SK-N-SH (cell line): ENCODE results near the gene MAP3K5. TPM values are rescaled to one million over a fixed set of nuclear protein-coding genes. Genes with fewer than 3 reads are reported as not detected.

Source experiments
- CTCF ChIA-PET: fragments of 300-600, 350-600 bp; formaldehyde crosslinking; extraction: SDS; loops from one replicate; lab custom pipeline; 2021; lab: Yijun Ruan, JAX
- POLR2A ChIA-PET: fragments of 350-600 bp; sonication (Branson Sonifier 250); formaldehyde crosslinking; extraction: SDS; loops from one replicate; lab custom pipeline; 2020; ENCODE audit warnings: antibody characterized with exemption, inconsistent platforms; lab: Yijun Ruan, JAX
- DNase-seq: peaks from one replicate; pipeline ENCODE4 v3.0.0; 2012
- H2AFZ ChIP-seq: fragments of 200-600 bp; sonication (generic); 2 replicates; pipeline ENCODE4 v1.8.1; 2016; ENCODE audit warnings: antibody characterized with exemption, mild to moderate bottlenecking, low read depth
- H3F3A ChIP-seq: fragments of 200-600 bp; sonication (generic); replicated peaks from 2 replicates; pipeline ENCODE3; 2016; ENCODE audit warnings: antibody characterized with exemption, mild to moderate bottlenecking; ENCODE audit not compliant: insufficient read depth
- H3K27ac ChIP-seq, 2 experiments: fragments of 200-500 bp in 1 of 2; fragments of 200-600 bp in 1 of 2; sonication (Bioruptor generic) in 1 of 2; sonication (generic), shearing (Covaris generic) in 1 of 2; 2 replicates each; pipeline versions ENCODE4 v1.5.1 to v1.6.1; 2014 to 2016; ENCODE audit warnings: low read depth in 2 of 2, inconsistent platforms in 1 of 2, low read length in 1 of 2, mild to moderate bottlenecking in 1 of 2, mixed read lengths in 1 of 2
- H3K27me3 ChIP-seq: fragments of 200-600 bp; sonication (generic), shearing (Covaris generic); 2 replicates; pipeline ENCODE4 v1.6.1; 2016; ENCODE audit warnings: mixed run types; ENCODE audit not compliant: insufficient read depth
- H3K36me3 ChIP-seq, 2 experiments: fragments of 200-500 bp in 1 of 2; fragments of 200-600 bp in 1 of 2; sonication (Bioruptor generic) in 1 of 2; sonication (generic) in 1 of 2; replicated peaks in 1 of 2; 2 replicates each; pipeline versions ENCODE3 to v1.5.1; 2014 to 2016; ENCODE audit warnings: low read length in 1 of 2, mild to moderate bottlenecking in 1 of 2; ENCODE audit not compliant: insufficient read depth in 2 of 2, control insufficient read depth in 1 of 2
- H3K4me1 ChIP-seq, 2 experiments: fragments of 200-500 bp in 1 of 2; fragments of 200-600 bp in 1 of 2; sonication (Bioruptor generic) in 1 of 2; sonication (generic), shearing (Covaris generic) in 1 of 2; 2 replicates each; pipeline versions ENCODE4 v1.5.1 to v1.6.1; 2014 to 2016; ENCODE audit warnings: low read depth in 1 of 2, low read length in 1 of 2, mixed run types in 1 of 2; ENCODE audit not compliant: insufficient read depth in 2 of 2, control insufficient read depth in 1 of 2
- H3K4me2 ChIP-seq: fragments of 200-600 bp; sonication (generic), shearing (Covaris generic); 2 replicates; pipeline ENCODE4 v1.6.1; 2017; ENCODE audit warnings: mixed run types
- H3K4me3 ChIP-seq, 2 experiments: fragments of 200-500 bp in 1 of 2; fragments of 200-600 bp in 1 of 2; sonication (Bioruptor generic) in 1 of 2; sonication (generic), shearing (Covaris generic) in 1 of 2; 2 replicates each; pipeline versions ENCODE4 v1.5.1 to v1.8.1; 2014 to 2016; ENCODE audit warnings: low read depth in 2 of 2, inconsistent platforms in 1 of 2, low read length in 1 of 2, mild to moderate bottlenecking in 1 of 2, mixed read lengths in 1 of 2, moderate library complexity in 1 of 2
- H3K79me2 ChIP-seq: fragments of 200-600 bp; sonication (generic); 2 replicates; pipeline ENCODE4 v1.8.1; 2017; ENCODE audit warnings: mild to moderate bottlenecking; ENCODE audit not compliant: insufficient read depth
- H3K9ac ChIP-seq: fragments of 200-600 bp; sonication (generic); 2 replicates; pipeline ENCODE4 v1.6.1; 2017; ENCODE audit warnings: mixed run types
- H3K9me2 ChIP-seq: fragments of 200-600 bp; sonication (generic); 2 replicates; pipeline ENCODE4 v1.6.1; 2017; ENCODE audit warnings: mixed run types
- H3K9me3 ChIP-seq: fragments of 200-600 bp; sonication (generic); 2 replicates; pipeline ENCODE4 v1.6.1; 2017; ENCODE audit warnings: mixed run types, mild to moderate bottlenecking, moderate library complexity
- H4K20me1 ChIP-seq: fragments of 200-600 bp; sonication (generic); 2 replicates; pipeline ENCODE4 v1.6.1; 2017; ENCODE audit warnings: mild to moderate bottlenecking, mixed run types; ENCODE audit not compliant: insufficient read depth
- CTCF ChIP-seq: fragments of 200-600 bp; sonication (generic); IDR thresholded peaks from 2 replicates; pipeline ENCODE4 v1.6.1; 2017; ENCODE audit warnings: antibody characterized with exemption, mild to moderate bottlenecking, moderate library complexity
- ELF1 ChIP-seq: IDR thresholded peaks from 2 replicates; pipeline ENCODE4 v1.4.0; 2012
- EZH2phosphoT487 ChIP-seq: fragments of 200-600 bp; sonication (generic); IDR thresholded peaks from 2 replicates; pipeline ENCODE4 v1.6.1; 2017; ENCODE audit warnings: low read depth, mixed run types, mild to moderate bottlenecking, antibody characterized with exemption, moderate library complexity, borderline replicate concordance
- FOXJ3 ChIP-seq: sonication (generic); formaldehyde crosslinking; IDR thresholded peaks from 2 replicates; pipeline ENCODE4 v1.5.1; 2020; ENCODE audit warnings: mild to moderate bottlenecking, missing genetic modification reagents
- FOXM1 ChIP-seq: IDR thresholded peaks from 2 replicates; pipeline ENCODE4 v1.4.0; 2012; ENCODE audit warnings: low read depth, mild to moderate bottlenecking
- GABPA ChIP-seq: IDR thresholded peaks from 2 replicates; pipeline ENCODE4 v1.4.0; 2012; ENCODE audit warnings: low read depth, mild to moderate bottlenecking
- MXI1 ChIP-seq: IDR thresholded peaks from 2 replicates; pipeline ENCODE4 v1.6.1; 2012; ENCODE audit warnings: mild to moderate bottlenecking, low read depth, low read length, improper control_type of control experiment
- NFIC ChIP-seq: IDR thresholded peaks from 2 replicates; pipeline ENCODE4 v1.4.0; 2012; ENCODE audit warnings: borderline replicate concordance
- NRF1 ChIP-seq: IDR thresholded peaks from 2 replicates; pipeline ENCODE4 v1.6.1; 2012; ENCODE audit warnings: low read depth, mild to moderate bottlenecking, low read length
- RAD21 ChIP-seq: IDR thresholded peaks from 2 replicates; pipeline ENCODE4 v1.6.1; 2012; ENCODE audit warnings: mild to moderate bottlenecking, low read length
- RFX5 ChIP-seq: IDR thresholded peaks from 2 replicates; pipeline ENCODE4 v1.6.1; 2012; ENCODE audit warnings: mild to moderate bottlenecking, improper control_type of control experiment, low read length
- SMC3 ChIP-seq: IDR thresholded peaks from 2 replicates; pipeline ENCODE4 v1.6.1; 2012; ENCODE audit warnings: low read depth, low read length, improper control_type of control experiment
- YY1 ChIP-seq: IDR thresholded peaks from 2 replicates; pipeline ENCODE4 v1.4.0; 2012; ENCODE audit warnings: low read depth, mild to moderate bottlenecking
- WGBS: methylation state at CpG from one replicate; pipeline ENCODE4 v1.1.6; 2017; ENCODE audit warnings: low lambda C conversion rate; 5-methylcytosine and 5-hydroxymethylcytosine counted together
- polyA plus RNA-seq, 3 experiments: library from polyadenylated mRNA; depleted of rRNA; stranded (reverse); fragments of >200 nt; gene quantifications; 2 replicates each; pipeline ENCODE4 v1.2.3, GENCODE V29; 2012
- TF ChIP-seq, protein P1 (sequence below): IDR thresholded peaks from 2 replicates; pipeline ENCODE4 v1.6.1; 2012; ENCODE audit warnings: mild to moderate bottlenecking, low read depth, low read length, moderate library complexity

Gene MAP3K5
- polyA plus RNA-seq, 1 of the 3 experiments (the other 2 are of a cell fraction) = 1.4 TPM

GRCh38 chr6:136526937-136527336 is 265.3 kb downstream of the MAP3K5 start:
- Histone ChIP-seq H3K27ac (peak overlapping the region in 1 of 2 experiments; percentile 94; a peak in 2 of 4 replicates), H3K4me2 (peak overlapping the region; percentile 44; the same call in 1 of the 2 replicates), H3K9ac (no peak overlapping the region), H3K79me2 (no peaks in the 10 kb centered on the region), H3K4me3 (no peak overlapping the region; a peak in 1 of 4 replicates), H3K4me1 (peaks cover 0 to 32% of the 10 kb centered on the region in 2 experiments; a peak in 2 of 4 replicates), H3K9me3 (no peaks in the 10 kb centered on the region), H2AFZ (no peak overlapping the region), H3K36me3 (no peaks in the 10 kb centered on the region), H3K9me2 (no peaks in the 10 kb centered on the region), H3K27me3 (no peaks in the 10 kb centered on the region), H3F3A (no peaks in the 10 kb centered on the region), H4K20me1 (no peaks in the 10 kb centered on the region)
- 64% methylated on average over 4 of the region's 4 CpGs for WGBS
- ChIA-PET POLR2A (interaction anchor here (1.3 to 1.5 kb wide), 3 partner anchors 17 to 239 kb away, joined by 3 to 7 read pairs (median 4); no protein-coding TSS in a partner anchor), CTCF (interaction anchor here (0.8 to 5.9 kb wide), 7 partner anchors 11 to 100 kb away, joined by 3 to 51 read pairs (median 7); partner anchors contain the start of gene MAP7)
- TF ChIP-seq GABPA (no peak), RAD21 (no peak), ELF1 (no peak), NRF1 (no peak), RFX5 (no peak), FOXM1 (no peak), EZH2phosphoT487 (no peak), YY1 (no peak), CTCF (no peak)
- DNase-seq = no peak

DNA sequence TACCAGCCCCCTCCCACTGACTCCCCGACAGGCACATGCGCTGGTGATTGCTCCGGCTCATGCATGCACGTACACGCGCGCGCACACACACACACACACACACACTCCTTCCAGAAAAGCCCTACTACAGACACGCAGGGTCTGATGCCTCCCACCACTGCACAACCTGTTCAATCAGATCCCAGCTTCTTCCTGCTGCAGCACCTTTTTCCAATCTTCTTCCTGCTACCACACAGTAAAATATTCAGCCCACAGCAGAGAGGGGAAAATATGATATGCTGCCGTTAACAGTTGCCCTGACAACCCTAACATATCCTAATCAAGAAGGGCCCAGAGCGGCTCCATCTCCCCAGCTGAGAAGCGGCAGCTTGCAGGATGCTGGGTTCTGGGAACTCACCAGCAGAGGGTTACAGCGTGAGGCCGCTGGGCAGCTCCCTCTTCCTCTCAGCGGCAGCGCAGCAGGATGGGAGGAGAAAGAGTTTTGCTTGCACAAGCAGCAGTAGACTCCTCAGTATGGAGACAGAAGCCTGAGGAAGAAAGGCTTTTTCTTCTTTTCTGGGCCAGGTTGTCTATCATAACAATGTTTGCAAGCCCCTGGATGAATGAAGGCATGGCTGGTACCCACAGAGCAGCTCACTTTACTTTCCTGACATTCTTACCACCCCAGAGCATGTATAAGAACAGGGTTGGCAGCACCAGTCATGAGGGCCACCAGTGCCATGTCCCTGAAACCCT is 265.9 kb downstream of the MAP3K5 start:
- 26% methylated on average over 16 of the region's 16 CpGs for WGBS
- H3K27ac ChIP-seq = peak overlapping the region in 1 of 2 experiments; percentile 94; a peak in 2 of 4 replicates
- peak overlapping the region in 1 of 2 experiments; percentile 31; a peak in 2 of 4 replicates for H3K4me3 ChIP-seq
- H3K9me2 ChIP-seq = no peaks in the 10 kb centered on the region
- no peaks in the 10 kb centered on the region for H3K9me3 ChIP-seq
- no peaks in the 10 kb centered on the region for H3K79me2 ChIP-seq
- H4K20me1 ChIP-seq = no peaks in the 10 kb centered on the region
- TF ChIP-seq FOXJ3 (0 out of 2 replicates have a peak, but pooled peaks have one; percentile 21), NFIC (no peak), CTCF (peak; percentile 41), MXI1 (peak; percentile 46), NRF1 (no peak), SMC3 (peak; percentile 40; the same call in 1 of the 2 replicates), RAD21 (peak; percentile 53)
- TF ChIP-seq, protein P1, sequence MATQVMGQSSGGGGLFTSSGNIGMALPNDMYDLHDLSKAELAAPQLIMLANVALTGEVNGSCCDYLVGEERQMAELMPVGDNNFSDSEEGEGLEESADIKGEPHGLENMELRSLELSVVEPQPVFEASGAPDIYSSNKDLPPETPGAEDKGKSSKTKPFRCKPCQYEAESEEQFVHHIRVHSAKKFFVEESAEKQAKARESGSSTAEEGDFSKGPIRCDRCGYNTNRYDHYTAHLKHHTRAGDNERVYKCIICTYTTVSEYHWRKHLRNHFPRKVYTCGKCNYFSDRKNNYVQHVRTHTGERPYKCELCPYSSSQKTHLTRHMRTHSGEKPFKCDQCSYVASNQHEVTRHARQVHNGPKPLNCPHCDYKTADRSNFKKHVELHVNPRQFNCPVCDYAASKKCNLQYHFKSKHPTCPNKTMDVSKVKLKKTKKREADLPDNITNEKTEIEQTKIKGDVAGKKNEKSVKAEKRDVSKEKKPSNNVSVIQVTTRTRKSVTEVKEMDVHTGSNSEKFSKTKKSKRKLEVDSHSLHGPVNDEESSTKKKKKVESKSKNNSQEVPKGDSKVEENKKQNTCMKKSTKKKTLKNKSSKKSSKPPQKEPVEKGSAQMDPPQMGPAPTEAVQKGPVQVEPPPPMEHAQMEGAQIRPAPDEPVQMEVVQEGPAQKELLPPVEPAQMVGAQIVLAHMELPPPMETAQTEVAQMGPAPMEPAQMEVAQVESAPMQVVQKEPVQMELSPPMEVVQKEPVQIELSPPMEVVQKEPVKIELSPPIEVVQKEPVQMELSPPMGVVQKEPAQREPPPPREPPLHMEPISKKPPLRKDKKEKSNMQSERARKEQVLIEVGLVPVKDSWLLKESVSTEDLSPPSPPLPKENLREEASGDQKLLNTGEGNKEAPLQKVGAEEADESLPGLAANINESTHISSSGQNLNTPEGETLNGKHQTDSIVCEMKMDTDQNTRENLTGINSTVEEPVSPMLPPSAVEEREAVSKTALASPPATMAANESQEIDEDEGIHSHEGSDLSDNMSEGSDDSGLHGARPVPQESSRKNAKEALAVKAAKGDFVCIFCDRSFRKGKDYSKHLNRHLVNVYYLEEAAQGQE = peak; percentile 45; the same call in 1 of the 2 replicates
- TF ChIP-seq, all 33 proteins: peak for 6
- H3K4me2 ChIP-seq = peak overlapping the region; percentile 44
- ChIA-PET CTCF (interaction anchor here (0.8 to 5.9 kb wide), 16 partner anchors 8 to 208 kb away, joined by 3 to 51 read pairs (median 4); partner anchors contain the start of gene MAP7), POLR2A (interaction anchor here (0.7 to 2.4 kb wide), 8 partner anchors 9 to 266 kb away, joined by 3 to 14 read pairs (median 4); partner anchors contain the start of genes BCLAF1 and MAP3K5)
- no peaks in the 10 kb centered on the region for H3F3A ChIP-seq
- H3K27me3 ChIP-seq = no peaks in the 10 kb centered on the region
- H3K36me3 ChIP-seq = no peaks in the 10 kb centered on the region
- H3K9ac ChIP-seq = no peak overlapping the region
- peaks cover 0 to 33% of the 10 kb centered on the region in 2 experiments; a peak in 2 of 4 replicates for H3K4me1 ChIP-seq
- H2AFZ ChIP-seq = no peak overlapping the region
- DNase-seq = peak; percentile 76
